ENCODE results near the gene DYNLRB1.

Gene DYNLRB1

GRCh38 chr20:34544109-34544796 is 28.0 kb downstream of the DYNLRB1 start:
- Histone ChIP-seq H3K27me3 (ENCODE audit: insufficient read depth, low read length, poor library complexity) (no peaks in the 10 kb centered on the region), H3K36me3 (ENCODE audit: control insufficient read depth, insufficient read depth, low read length) (no peaks in the 10 kb centered on the region), H3K27ac (ENCODE audit: low read depth, low read length) (no peak overlapping the region), H2AK5ac (ENCODE audit: low read length) (no peak overlapping the region), H2BK5ac (ENCODE audit: low read length) (no peak overlapping the region), H2BK120ac (ENCODE audit: low read depth, low read length) (no peak overlapping the region), H3K4me3 (ENCODE audit: low read length) (peak overlapping the region; percentile 27), H3K4me2 (ENCODE audit: low read length) (peak overlapping the region; percentile 64), H3K18ac (ENCODE audit: low read length) (no peak overlapping the region), H3K23ac (ENCODE audit: low read length) (no peak overlapping the region), H3K79me2 (ENCODE audit: control insufficient read depth, insufficient read depth, low read length) (no peaks in the 10 kb centered on the region), H3K4ac (ENCODE audit: low read depth, low read length) (no peak overlapping the region), H4K8ac (ENCODE audit: low read depth, low read length) (no peak overlapping the region), H3K79me1 (ENCODE audit: low read length) (no peaks in the 10 kb centered on the region), H2BK15ac (replicated peaks; ENCODE audit: low read depth) (no peak overlapping the region), H3K4me1 (ENCODE audit: control insufficient read depth, low read depth, low read length) (no peaks in the 10 kb centered on the region), H3K56ac (ENCODE audit: low read length) (peak overlapping the region; percentile 44), H4K5ac (ENCODE audit: low read length) (no peak overlapping the region), H3K9ac (ENCODE audit: low read length) (peak overlapping the region; percentile 60)
- peak; percentile 53 for DNase-seq
- WGBS (ENCODE audit: extremely low coverage, insufficient coverage, low lambda C conversion rate): no CpG with 5 or more reads among the region's 19 CpGs

GRCh38 chr20:34546751-34547181 is 30.5 kb downstream of the DYNLRB1 start:
- no peaks in the 10 kb centered on the region for H3K27me3 ChIP-seq (ENCODE audit: insufficient read depth, low read length, poor library complexity)
- H3K4me3 ChIP-seq (ENCODE audit: low read length): no peak overlapping the region
- no peak overlapping the region for H2BK120ac ChIP-seq (ENCODE audit: low read depth, low read length)
- no peaks in the 10 kb centered on the region for H3K79me1 ChIP-seq (ENCODE audit: low read length)
- H3K23ac ChIP-seq (ENCODE audit: low read length): no peak overlapping the region
- H3K79me2 ChIP-seq (ENCODE audit: control insufficient read depth, insufficient read depth, low read length): no peaks in the 10 kb centered on the region
- no peak overlapping the region for H3K9ac ChIP-seq (ENCODE audit: low read length)
- H3K4me2 ChIP-seq (ENCODE audit: low read length): no peak overlapping the region
- no peak overlapping the region for H2AK5ac ChIP-seq (ENCODE audit: low read length)
- no peak overlapping the region for H3K18ac ChIP-seq (ENCODE audit: low read length)
- H3K27ac ChIP-seq (ENCODE audit: low read depth, low read length): no peak overlapping the region
- H4K5ac ChIP-seq (ENCODE audit: low read length): no peak overlapping the region
- WGBS (ENCODE audit: extremely low coverage, insufficient coverage, low lambda C conversion rate): no CpG with 5 or more reads among the region's 11 CpGs
- H3K56ac ChIP-seq (ENCODE audit: low read length): no peak overlapping the region
- no peaks in the 10 kb centered on the region for H3K36me3 ChIP-seq (ENCODE audit: control insufficient read depth, insufficient read depth, low read length)
- H4K8ac ChIP-seq (ENCODE audit: low read depth, low read length): no peak overlapping the region
- no peak overlapping the region for H2BK5ac ChIP-seq (ENCODE audit: low read length)
- DNase-seq: no peak
- H3K4ac ChIP-seq (ENCODE audit: low read depth, low read length): no peak overlapping the region
- H2BK15ac ChIP-seq (replicated peaks; ENCODE audit: low read depth): no peak overlapping the region
- H3K4me1 ChIP-seq (ENCODE audit: control insufficient read depth, low read depth, low read length): peaks cover 2% of the 10 kb centered on the region

GRCh38 chr20:34547844-34548613 is 31.8 kb downstream of the DYNLRB1 start:
- no peak overlapping the region for H3K9ac ChIP-seq (ENCODE audit: low read length)
- H2AK5ac ChIP-seq (ENCODE audit: low read length): no peak overlapping the region
- no peak for DNase-seq
- H3K4ac ChIP-seq (ENCODE audit: low read depth, low read length): no peak overlapping the region
- H3K36me3 ChIP-seq (ENCODE audit: control insufficient read depth, insufficient read depth, low read length): no peaks in the 10 kb centered on the region
- H3K27ac ChIP-seq (ENCODE audit: low read depth, low read length): no peak overlapping the region
- WGBS (ENCODE audit: extremely low coverage, insufficient coverage, low lambda C conversion rate): no CpG with 5 or more reads among the region's 22 CpGs
- no peak overlapping the region for H4K8ac ChIP-seq (ENCODE audit: low read depth, low read length)
- no peak overlapping the region for H3K56ac ChIP-seq (ENCODE audit: low read length)
- H3K79me1 ChIP-seq (ENCODE audit: low read length): no peaks in the 10 kb centered on the region
- no peak overlapping the region for H3K23ac ChIP-seq (ENCODE audit: low read length)
- no peak overlapping the region for H2BK15ac ChIP-seq (replicated peaks; ENCODE audit: low read depth)
- no peaks in the 10 kb centered on the region for H3K27me3 ChIP-seq (ENCODE audit: insufficient read depth, low read length, poor library complexity)
- no peak overlapping the region for H3K4me3 ChIP-seq (ENCODE audit: low read length)
- no peaks in the 10 kb centered on the region for H3K79me2 ChIP-seq (ENCODE audit: control insufficient read depth, insufficient read depth, low read length)
- no peak overlapping the region for H3K4me2 ChIP-seq (ENCODE audit: low read length)
- no peak overlapping the region for H2BK5ac ChIP-seq (ENCODE audit: low read length)
- no peak overlapping the region for H4K5ac ChIP-seq (ENCODE audit: low read length)
- H2BK120ac ChIP-seq (ENCODE audit: low read depth, low read length): no peak overlapping the region
- no peak overlapping the region for H3K18ac ChIP-seq (ENCODE audit: low read length)
- peaks cover 2% of the 10 kb centered on the region for H3K4me1 ChIP-seq (ENCODE audit: control insufficient read depth, low read depth, low read length)

GRCh38 chr20:34549291-34549928 is 33.2 kb downstream of the DYNLRB1 start:
- Histone ChIP-seq H3K79me1 (ENCODE audit: low read length) (no peaks in the 10 kb centered on the region), H3K4me1 (ENCODE audit: control insufficient read depth, low read depth, low read length) (peaks cover 2% of the 10 kb centered on the region), H3K27me3 (ENCODE audit: insufficient read depth, low read length, poor library complexity) (no peaks in the 10 kb centered on the region), H3K56ac (ENCODE audit: low read length) (no peak overlapping the region), H3K4ac (ENCODE audit: low read depth, low read length) (no peak overlapping the region), H3K18ac (ENCODE audit: low read length) (no peak overlapping the region), H4K5ac (ENCODE audit: low read length) (no peak overlapping the region), H3K9ac (ENCODE audit: low read length) (peak overlapping the region; percentile 5), H3K79me2 (ENCODE audit: control insufficient read depth, insufficient read depth, low read length) (no peaks in the 10 kb centered on the region), H4K8ac (ENCODE audit: low read depth, low read length) (no peak overlapping the region), H3K36me3 (ENCODE audit: control insufficient read depth, insufficient read depth, low read length) (no peaks in the 10 kb centered on the region), H2BK15ac (replicated peaks; ENCODE audit: low read depth) (no peak overlapping the region), H3K23ac (ENCODE audit: low read length) (no peak overlapping the region), H3K27ac (ENCODE audit: low read depth, low read length) (no peak overlapping the region), H2AK5ac (ENCODE audit: low read length) (no peak overlapping the region), H3K4me3 (ENCODE audit: low read length) (no peak overlapping the region), H2BK120ac (ENCODE audit: low read depth, low read length) (no peak overlapping the region), H2BK5ac (ENCODE audit: low read length) (no peak overlapping the region), H3K4me2 (ENCODE audit: low read length) (no peak overlapping the region)
- peak; percentile 95 for DNase-seq
- no CpG with 5 or more reads among the region's 20 CpGs for WGBS (ENCODE audit: extremely low coverage, insufficient coverage, low lambda C conversion rate)

GRCh38 chr20:34549929-34550305 is 33.7 kb downstream of the DYNLRB1 start:
- no peak overlapping the region for H3K56ac ChIP-seq (ENCODE audit: low read length)
- no peak overlapping the region for H2AK5ac ChIP-seq (ENCODE audit: low read length)
- WGBS (ENCODE audit: extremely low coverage, insufficient coverage, low lambda C conversion rate): no CpG with 5 or more reads among the region's 13 CpGs
- H2BK120ac ChIP-seq (ENCODE audit: low read depth, low read length): no peak overlapping the region
- H4K5ac ChIP-seq (ENCODE audit: low read length): no peak overlapping the region
- H3K4me3 ChIP-seq (ENCODE audit: low read length): no peak overlapping the region
- no peak for DNase-seq
- no peaks in the 10 kb centered on the region for H3K79me1 ChIP-seq (ENCODE audit: low read length)
- no peak overlapping the region for H2BK5ac ChIP-seq (ENCODE audit: low read length)
- peaks cover 2% of the 10 kb centered on the region for H3K4me1 ChIP-seq (ENCODE audit: control insufficient read depth, low read depth, low read length)
- H2BK15ac ChIP-seq (replicated peaks; ENCODE audit: low read depth): no peak overlapping the region
- no peak overlapping the region for H4K8ac ChIP-seq (ENCODE audit: low read depth, low read length)
- H3K27me3 ChIP-seq (ENCODE audit: insufficient read depth, low read length, poor library complexity): no peaks in the 10 kb centered on the region
- H3K9ac ChIP-seq (ENCODE audit: low read length): peak overlapping the region; percentile 5
- no peak overlapping the region for H3K23ac ChIP-seq (ENCODE audit: low read length)
- H3K79me2 ChIP-seq (ENCODE audit: control insufficient read depth, insufficient read depth, low read length): no peaks in the 10 kb centered on the region
- H3K27ac ChIP-seq (ENCODE audit: low read depth, low read length): no peak overlapping the region
- no peaks in the 10 kb centered on the region for H3K36me3 ChIP-seq (ENCODE audit: control insufficient read depth, insufficient read depth, low read length)
- H3K4ac ChIP-seq (ENCODE audit: low read depth, low read length): no peak overlapping the region
- H3K4me2 ChIP-seq (ENCODE audit: low read length): no peak overlapping the region
- no peak overlapping the region for H3K18ac ChIP-seq (ENCODE audit: low read length)

Data from mesendoderm (in vitro differentiated cells).